NT2/D1 (cell line): Measurements from ENCODE around the gene SPAG9.

Source experiments
- DNase-seq: peaks from one replicate; pipeline ENCODE4 v3.0.0-alpha.2; 2011; ENCODE audit warnings: low read depth, low spot score
- H3K27me3 ChIP-seq: 2 replicates; pipeline ENCODE4 v1.6.0; 2011; ENCODE audit warnings: mild to moderate bottlenecking; ENCODE audit not compliant: insufficient read length, insufficient read depth
- H3K36me3 ChIP-seq: 2 replicates; pipeline ENCODE4 v1.6.1; 2011; ENCODE audit warnings: mild to moderate bottlenecking, low read length, mixed read lengths; ENCODE audit not compliant: insufficient read depth, insufficient read length
- H3K4me1 ChIP-seq: 2 replicates; pipeline ENCODE4 v1.5.1; 2011; ENCODE audit not compliant: insufficient read depth, insufficient read length
- H3K4me3 ChIP-seq: 2 replicates; pipeline ENCODE4 v1.5.1; 2011; ENCODE audit warnings: low read depth; ENCODE audit not compliant: insufficient read length
- H3K9ac ChIP-seq: 2 replicates; pipeline ENCODE4 v1.6.0; 2011; ENCODE audit warnings: low read depth; ENCODE audit not compliant: insufficient read length
- H3K9me3 ChIP-seq: 2 replicates; pipeline ENCODE4 v1.5.1; 2011; ENCODE audit warnings: mild to moderate bottlenecking, low read length; ENCODE audit not compliant: insufficient read depth
- SUZ12 ChIP-seq: IDR thresholded peaks from 2 replicates; pipeline ENCODE4 v1.6.1; 2011; ENCODE audit not compliant: insufficient read length, insufficient read depth; ENCODE audit errors: extremely low read depth
- YY1 ChIP-seq: IDR thresholded peaks from 2 replicates; pipeline ENCODE4 v1.6.1; 2011; ENCODE audit not compliant: insufficient read length, insufficient read depth
- ZNF274 ChIP-seq: IDR thresholded peaks from 2 replicates; pipeline ENCODE4 v1.6.1; 2011; ENCODE audit warnings: mild to moderate bottlenecking, low read depth, low read length

SPAG9 gene

GRCh38 chr17:51150932-51151331 lies 30.3 kb upstream of the SPAG9 start:
- H3K9me3 ChIP-seq, result no peaks in the 10 kb centered on the region

GRCh38 chr17:51149163-51149562 lies 28.5 kb upstream of the SPAG9 start:
- no peaks in the 10 kb centered on the region for H3K27me3 ChIP-seq
- no peaks in the 10 kb centered on the region for H3K36me3 ChIP-seq
- H3K4me1 ChIP-seq, result no peaks in the 10 kb centered on the region
- no peaks in the 10 kb centered on the region for H3K9me3 ChIP-seq
- no peak overlapping the region for H3K9ac ChIP-seq
- no peak for DNase-seq
- TF ChIP-seq YY1, result no peak
- no peak for TF ChIP-seq ZNF274
- no peak for TF ChIP-seq SUZ12
- no peak overlapping the region for H3K4me3 ChIP-seq

More at GRCh38 chr17:51150932-51151331, 30.3 kb upstream of the SPAG9 start:
- H3K4me3 ChIP-seq, result no peak overlapping the region
- TF ChIP-seq SUZ12 (no peak), ZNF274 (no peak), YY1 (no peak)
- no peak for DNase-seq
- no peak overlapping the region for H3K9ac ChIP-seq
- H3K27me3 ChIP-seq, result no peaks in the 10 kb centered on the region
- peaks cover 13% of the 10 kb centered on the region for H3K36me3 ChIP-seq
- no peaks in the 10 kb centered on the region for H3K4me1 ChIP-seq

GRCh38 chr17:51147650-51148049 lies 27.0 kb upstream of the SPAG9 start:
- no peaks in the 10 kb centered on the region for H3K27me3 ChIP-seq
- H3K36me3 ChIP-seq, result no peaks in the 10 kb centered on the region
- no peak overlapping the region for H3K4me3 ChIP-seq
- DNase-seq, result no peak
- no peaks in the 10 kb centered on the region for H3K4me1 ChIP-seq
- no peaks in the 10 kb centered on the region for H3K9me3 ChIP-seq
- TF ChIP-seq ZNF274, result no peak
- TF ChIP-seq SUZ12, result no peak
- TF ChIP-seq YY1, result no peak
- no peak overlapping the region for H3K9ac ChIP-seq

GRCh38 chr17:51144266-51145022 lies 23.8 kb upstream of the SPAG9 start:
- no peaks in the 10 kb centered on the region for H3K36me3 ChIP-seq
- H3K4me3 ChIP-seq, result no peak overlapping the region
- no peak overlapping the region for H3K9ac ChIP-seq
- DNase-seq, result no peak
- TF ChIP-seq YY1 (no peak), ZNF274 (no peak), SUZ12 (no peak)
- H3K9me3 ChIP-seq, result no peaks in the 10 kb centered on the region
- H3K4me1 ChIP-seq, result no peaks in the 10 kb centered on the region
- no peaks in the 10 kb centered on the region for H3K27me3 ChIP-seq

- Histone ChIP-seq H3K27me3 (no peaks in the 10 kb centered on the region), H3K9me3 (no peaks in the 10 kb centered on the region), H3K36me3 (no peaks in the 10 kb centered on the region), H3K9ac (no peak overlapping the region), H3K4me1 (no peaks in the 10 kb centered on the region), H3K4me3 (no peak overlapping the region)
- DNase-seq, result no peak
- TF ChIP-seq SUZ12 (no peak), ZNF274 (no peak), YY1 (no peak)
Measured at GRCh38 chr17:51142597-51142996, 21.9 kb upstream of the SPAG9 start.

GRCh38 chr17:51135956-51136355 lies 15.3 kb upstream of the SPAG9 start:
- Histone ChIP-seq H3K9me3 (no peaks in the 10 kb centered on the region), H3K9ac (no peak overlapping the region), H3K27me3 (no peaks in the 10 kb centered on the region), H3K36me3 (no peaks in the 10 kb centered on the region), H3K4me3 (no peak overlapping the region), H3K4me1 (no peaks in the 10 kb centered on the region)
- DNase-seq, result no peak
- no peak for TF ChIP-seq YY1
- no peak for TF ChIP-seq SUZ12
- no peak for TF ChIP-seq ZNF274

GRCh38 chr17:51133365-51133764 lies 12.7 kb upstream of the SPAG9 start:
- H3K9ac ChIP-seq, result no peak overlapping the region
- no peak overlapping the region for H3K4me3 ChIP-seq
- no peak for DNase-seq
- H3K9me3 ChIP-seq, result no peaks in the 10 kb centered on the region
- H3K4me1 ChIP-seq, result no peaks in the 10 kb centered on the region
- H3K27me3 ChIP-seq, result no peaks in the 10 kb centered on the region
- H3K36me3 ChIP-seq, result no peaks in the 10 kb centered on the region
- no peak for TF ChIP-seq SUZ12
- no peak for TF ChIP-seq ZNF274
- TF ChIP-seq YY1, result no peak
